Hepatocyte (in vitro differentiated cells): Measurements from ENCODE around the gene PLA2G2C. TPM values are rescaled to one million over a fixed set of nuclear protein-coding genes. Genes with fewer than 3 reads are reported as not detected.

Source experiments
- DNase-seq: peaks from one replicate; pipeline ENCODE4 v3.0.0-alpha.2; 2016; ENCODE audit warnings: low spot score
- H2AFZ ChIP-seq: fragments of 200-600 bp; sonication (generic); 2 replicates; pipeline ENCODE4 v1.6.0; 2016; ENCODE audit warnings: antibody characterized with exemption, mild to moderate bottlenecking
- H3K27ac ChIP-seq: fragments of 200-600 bp; sonication (generic); 2 replicates; pipeline ENCODE4 v1.5.1; 2016; ENCODE audit warnings: mild to moderate bottlenecking
- H3K27me3 ChIP-seq: fragments of 200-600 bp; sonication (generic); 2 replicates; pipeline ENCODE4 v1.6.1; 2016
- H3K36me3 ChIP-seq: fragments of 200-600 bp; sonication (generic); replicated peaks from 2 replicates; pipeline ENCODE4 v1.5.1; 2016; ENCODE audit warnings: low read depth; ENCODE audit not compliant: insufficient read depth
- H3K4me1 ChIP-seq: fragments of 200-600 bp; sonication (generic); 2 replicates; pipeline ENCODE4 v1.5.1; 2016; ENCODE audit warnings: mild to moderate bottlenecking, moderate library complexity; ENCODE audit not compliant: insufficient read depth
- H3K4me2 ChIP-seq: fragments of 200-600 bp; sonication (generic); 2 replicates; pipeline ENCODE4 v1.6.0; 2016
- H3K4me3 ChIP-seq: fragments of 200-600 bp; sonication (generic); 2 replicates; pipeline ENCODE4 v1.5.1; 2016; ENCODE audit warnings: mild to moderate bottlenecking
- H3K79me2 ChIP-seq: fragments of 200-600 bp; sonication (generic); 2 replicates; pipeline ENCODE4 v1.6.0; 2017; ENCODE audit warnings: mild to moderate bottlenecking
- H3K9me2 ChIP-seq: fragments of 200-600 bp; sonication (generic); replicated peaks from 2 replicates; pipeline ENCODE4 v1.6.0; 2017; ENCODE audit warnings: mild to moderate bottlenecking; ENCODE audit not compliant: insufficient read depth
- H3K9me3 ChIP-seq: fragments of 200-600 bp; sonication (generic); 2 replicates; pipeline ENCODE4 v1.5.1; 2016; ENCODE audit warnings: low read depth, mild to moderate bottlenecking
- H4K20me1 ChIP-seq: fragments of 200-600 bp; sonication (generic); 2 replicates; pipeline ENCODE4 v1.6.0; 2016; ENCODE audit warnings: mild to moderate bottlenecking; ENCODE audit not compliant: insufficient read depth, poor library complexity, severe bottlenecking
- CTCF ChIP-seq: fragments of 200-600 bp; sonication (generic); IDR thresholded peaks from 2 replicates; pipeline ENCODE4 v1.5.1; 2016; ENCODE audit warnings: antibody characterized with exemption, mild to moderate bottlenecking; ENCODE audit not compliant: poor library complexity
- EZH2 ChIP-seq: fragments of 200-600 bp; sonication (generic); IDR thresholded peaks from 2 replicates; pipeline ENCODE4 v1.6.1; 2016; ENCODE audit warnings: antibody characterized with exemption, mild to moderate bottlenecking, borderline replicate concordance
- EZH2phosphoT487 ChIP-seq: fragments of 200-600 bp; sonication (generic); IDR thresholded peaks from one replicate; pipeline ENCODE4 v1.6.1; 2018; ENCODE audit warnings: antibody characterized with exemption, mild to moderate bottlenecking, low read depth, moderate library complexity; ENCODE audit not compliant: unreplicated experiment, severe bottlenecking
- WGBS: methylation state at CpG from one replicate; pipeline ENCODE4 v1.1.6; 2016; ENCODE audit warnings: low lambda C conversion rate; ENCODE audit errors: missing lambda C conversion rate; 5-methylcytosine and 5-hydroxymethylcytosine counted together
- polyA plus RNA-seq: library from polyadenylated mRNA; unstranded; fragments of >200 nt; fragmentation: Nextera tagmentation; extraction: Ambion mirVana; gene quantifications from 2 replicates; pipeline ENCODE4 v1.2.1, GENCODE V29; 2016
- total RNA-seq: library from RNA; depleted of rRNA; stranded (reverse); fragments of >200 nt; gene quantifications from 2 replicates; pipeline ENCODE4 v1.2.3, GENCODE V29; 2014

PLA2G2C gene
- total and polyA plus RNA-seq, 2 experiments from 2014 or later = not detected

- Histone ChIP-seq H3K4me1 (no peaks in the 10 kb centered on the region), H3K4me2 (no peak overlapping the region), H3K4me3 (no peak overlapping the region), H3K27me3 (no peaks in the 10 kb centered on the region), H4K20me1 (no peaks in the 10 kb centered on the region), H3K9me3 (no peaks in the 10 kb centered on the region), H3K79me2 (no peaks in the 10 kb centered on the region), H3K36me3 (no peaks in the 10 kb centered on the region), H3K9me2 (no peaks in the 10 kb centered on the region), H2AFZ (no peak overlapping the region), H3K27ac (no peak overlapping the region)
- TF ChIP-seq EZH2phosphoT487 = no peak
- TF ChIP-seq EZH2 = no peak
- TF ChIP-seq CTCF = no peak
- DNase-seq = no peak
- WGBS = 86% methylated on average over 13 of the region's 13 CpGs
These were observed 46.3 kb downstream of the PLA2G2C start for GRCh38 chr1:20139776-20140612.

- TF ChIP-seq EZH2phosphoT487 (no peak), EZH2 (no peak), CTCF (no peak)
- Histone ChIP-seq H3K4me2 (no peak within 1 kb of the TSS), H3K9me2 (no peaks in the 10 kb centered on the region), H3K27me3 (no peaks in the 10 kb centered on the region), H3K27ac (no peak within 1 kb of the TSS), H3K36me3 (no peaks in the 10 kb centered on the region), H3K4me1 (no peaks in the 10 kb centered on the region), H4K20me1 (no peaks in the 10 kb centered on the region), H2AFZ (no peak within 1 kb of the TSS), H3K9me3 (no peaks in the 10 kb centered on the region), H3K79me2 (no peaks in the 10 kb centered on the region), H3K4me3 (no peak within 1 kb of the TSS)
- DNase-seq = no peak
- WGBS = 93% methylated on average over 9 of the region's 9 CpGs
These were observed 47.3 kb downstream of the PLA2G2C start, which contains the start of gene PLA2G2F for GRCh38 chr1:20138961-20139550. Gene PLA2G2F, plus strand, starts transcription at chr1:20139323. Its CDS starts 105 bp downstream, at chr1:20139428.

GRCh38 chr1:20138346-20138745, 48.0 kb downstream of the PLA2G2C start:
- Histone ChIP-seq H3K4me3 (no peak overlapping the region), H3K79me2 (no peaks in the 10 kb centered on the region)

More at GRCh38 chr1:20138346-20138745, 48.0 kb downstream of the PLA2G2C start:
- no peaks in the 10 kb centered on the region for H3K9me2 ChIP-seq
- no peak overlapping the region for H2AFZ ChIP-seq
- H3K27ac ChIP-seq = no peak overlapping the region
- H4K20me1 ChIP-seq = no peaks in the 10 kb centered on the region
- no peaks in the 10 kb centered on the region for H3K36me3 ChIP-seq
- H3K4me2 ChIP-seq = no peak overlapping the region
- H3K4me1 ChIP-seq = no peaks in the 10 kb centered on the region
- DNase-seq = no peak
- TF ChIP-seq CTCF (no peak), EZH2phosphoT487 (no peak), EZH2 (no peak)
- 90% methylated on average over 6 of the region's 6 CpGs for WGBS
- no peaks in the 10 kb centered on the region for H3K9me3 ChIP-seq
- H3K27me3 ChIP-seq = no peaks in the 10 kb centered on the region
